ENCODE measurements around the gene MRI1. TPM values are rescaled to one million over a fixed set of nuclear protein-coding genes. Genes with fewer than 3 reads are reported as not detected.

The MRI1 gene
- total and polyA plus RNA-seq, 2 of the 4 experiments (the other 2 are of a cell fraction) = 26.7 to 37.6 TPM

GRCh38 chr19:13804830-13805683 lies 40.7 kb downstream of the MRI1 start:
- CTCF ChIA-PET = no interaction called here
- in situ Hi-C loops (cut with MboI; ENCODE audit: low sequenced_read_pairs) (no loop called here), dilution Hi-C loops (cut with HindIII; ENCODE audit: low sequenced_read_pairs, unreplicated experiment) (no loop called here), intact Hi-C loops (cut with micrococcal nuclease) (no loop called here)
- no peak for ATAC-seq (ENCODE audit: low read depth)
- Histone ChIP-seq H3K9me3 (ENCODE audit: control insufficient read depth, insufficient read depth, low read length) (no peaks in the 10 kb centered on the region), H3K56ac (ENCODE audit: extremely low read depth, insufficient read depth, low read length) (no peak overlapping the region), H3K23ac (ENCODE audit: low read depth, low read length) (no peak overlapping the region), H3K9ac (ENCODE audit: low read depth, low read length) (no peak overlapping the region), H2BK120ac (ENCODE audit: low read depth, low read length) (no peak overlapping the region), H3K27me3 (ENCODE audit: control insufficient read depth, insufficient read depth, low read length) (no peaks in the 10 kb centered on the region), H2AK9ac (replicated peaks; ENCODE audit: low read depth, low read length, poor library complexity) (no peak overlapping the region), H2AFZ (replicated peaks; ENCODE audit: low read length, poor library complexity) (peak overlapping the region; percentile 43), H2BK5ac (ENCODE audit: low read depth, low read length, poor library complexity, severe bottlenecking) (no peak overlapping the region), H4K5ac (ENCODE audit: low read depth, low read length) (no peak overlapping the region), H3K79me1 (ENCODE audit: low read depth in 1 of 2, low read length in 2 of 2) (peaks cover 32 to 60% of the 10 kb centered on the region in 2 experiments), H4K91ac (ENCODE audit: insufficient read depth, low read depth, low read length) (no peak overlapping the region), H3K4me3 (ENCODE audit: insufficient read depth, low read depth, low read length) (no peak overlapping the region), H3K4me1 (ENCODE audit: control insufficient read depth, insufficient read depth, low read length) (no peaks in the 10 kb centered on the region), H2BK15ac (ENCODE audit: low read depth, low read length) (no peak overlapping the region), H2AK5ac (ENCODE audit: low read depth, low read length) (peak overlapping the region; percentile 39; the same call in 1 of the 2 replicates), H3K14ac (replicated peaks; ENCODE audit: low read depth, low read length) (no peak overlapping the region), H3K36me3 (ENCODE audit: control insufficient read depth, insufficient read depth, low read length) (peaks cover 47% of the 10 kb centered on the region), H4K8ac (ENCODE audit: low read depth in 2 of 2, low read length in 2 of 2) (no peak overlapping the region), H4K20me1 (ENCODE audit: insufficient read depth, low read length) (no peaks in the 10 kb centered on the region; the same call in 1 of the 2 replicates), H3K27ac (ENCODE audit: insufficient read depth, low read length) (no peak overlapping the region), H3K18ac (ENCODE audit: low read depth, low read length) (no peak overlapping the region), H3K4me2 (ENCODE audit: low read depth, low read length) (no peak overlapping the region), H3K9me1 (ENCODE audit: insufficient read depth, low read length) (peaks cover 12% of the 10 kb centered on the region; the same call in 1 of the 2 replicates), H2BK20ac (ENCODE audit: low read depth, low read length) (no peak overlapping the region), H3K4ac (ENCODE audit: low read depth, low read length) (no peak overlapping the region)
- POLR2A ChIA-PET (ENCODE audit: unreplicated experiment) = no interaction called here
- no peak for DNase-seq
- TF ChIP-seq, protein P1, sequence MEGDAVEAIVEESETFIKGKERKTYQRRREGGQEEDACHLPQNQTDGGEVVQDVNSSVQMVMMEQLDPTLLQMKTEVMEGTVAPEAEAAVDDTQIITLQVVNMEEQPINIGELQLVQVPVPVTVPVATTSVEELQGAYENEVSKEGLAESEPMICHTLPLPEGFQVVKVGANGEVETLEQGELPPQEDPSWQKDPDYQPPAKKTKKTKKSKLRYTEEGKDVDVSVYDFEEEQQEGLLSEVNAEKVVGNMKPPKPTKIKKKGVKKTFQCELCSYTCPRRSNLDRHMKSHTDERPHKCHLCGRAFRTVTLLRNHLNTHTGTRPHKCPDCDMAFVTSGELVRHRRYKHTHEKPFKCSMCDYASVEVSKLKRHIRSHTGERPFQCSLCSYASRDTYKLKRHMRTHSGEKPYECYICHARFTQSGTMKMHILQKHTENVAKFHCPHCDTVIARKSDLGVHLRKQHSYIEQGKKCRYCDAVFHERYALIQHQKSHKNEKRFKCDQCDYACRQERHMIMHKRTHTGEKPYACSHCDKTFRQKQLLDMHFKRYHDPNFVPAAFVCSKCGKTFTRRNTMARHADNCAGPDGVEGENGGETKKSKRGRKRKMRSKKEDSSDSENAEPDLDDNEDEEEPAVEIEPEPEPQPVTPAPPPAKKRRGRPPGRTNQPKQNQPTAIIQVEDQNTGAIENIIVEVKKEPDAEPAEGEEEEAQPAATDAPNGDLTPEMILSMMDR (conservative IDR thresholded peaks at IDR 0.05; ENCODE audit: low read depth, low read length) = 0 out of 2 replicates have a peak, but pooled peaks have one; percentile 15
- TF ChIP-seq MXI1 (IDR thresholded peaks at IDR 0.05; ENCODE audit: borderline replicate concordance, low read depth, low read length) = no peak
- TF ChIP-seq NFE2L2 (IDR thresholded peaks at IDR 0.05; ENCODE audit: low read depth, low read length) = no peak
- TF ChIP-seq RAD21 (IDR thresholded peaks at IDR 0.05; ENCODE audit: low read length) = 0 out of 2 replicates have a peak, but pooled peaks have one; percentile 13
- no TSS peak for BruUV-seq (replicated peaks)
- 77% methylated on average over 27 of the region's 35 CpGs; no CpG with 5 or more reads in 1 of the 2 experiments for WGBS, 2 experiments (ENCODE audit: extremely low coverage in 2 of 2, insufficient read length in 1 of 2)

All from IMR-90 (cell line).